H1 (cell line): Measurements from ENCODE around the gene UVRAG. TPM values are rescaled to one million over a fixed set of nuclear protein-coding genes. Genes with fewer than 3 reads are reported as not detected.

Source experiments
- CTCF ChIA-PET: fragments of 300-600 bp; sonication (Branson Sonifier 250); formaldehyde crosslinking; loops from one replicate; lab custom pipeline; 2021; ENCODE audit not compliant: partially characterized antibody; lab: Charles Lee
- POLR2A ChIA-PET: fragments of 300-600 bp; sonication (Branson Sonifier 250); formaldehyde crosslinking; loops from one replicate; lab custom pipeline; 2021; ENCODE audit warnings: inconsistent platforms; ENCODE audit not compliant: partially characterized antibody; lab: Charles Lee
- DNase-seq, 2 experiments: peaks; one replicate each; pipeline versions ENCODE4 v3.0.0 to v3.0.0-alpha.2; 2010 to 2022; ENCODE audit warnings: low spot score in 2 of 2, low read depth in 1 of 2, mixed read lengths in 1 of 2
- FAIRE-seq: peaks from 2 replicates; lab custom pipeline; 2011; peaks lifted over from hg19 to GRCh38; lab: Jason Lieb, UNC
- H2AFZ ChIP-seq: 2 replicates; pipeline ENCODE4 v1.8.1; 2012; ENCODE audit warnings: low read length, inconsistent platforms
- H2AK5ac ChIP-seq: 2 replicates; pipeline ENCODE4 v1.6.1; 2013; ENCODE audit warnings: low read depth, low read length
- H2BK120ac ChIP-seq: replicated peaks from 2 replicates; pipeline ENCODE3; 2013; ENCODE audit warnings: low read depth, low read length, inconsistent platforms
- H2BK12ac ChIP-seq: 2 replicates; pipeline ENCODE4 v1.6.1; 2013; ENCODE audit warnings: low read depth, low read length
- H2BK15ac ChIP-seq: 2 replicates; pipeline ENCODE4 v1.6.1; 2013; ENCODE audit warnings: low read length
- H2BK20ac ChIP-seq: 2 replicates; pipeline ENCODE4 v1.6.1; 2013; ENCODE audit warnings: low read length
- H2BK5ac ChIP-seq: 2 replicates; pipeline ENCODE4 v1.6.1; 2013; ENCODE audit warnings: low read depth, low read length
- H3K14ac ChIP-seq: 2 replicates; pipeline ENCODE4 v1.6.1; 2013; ENCODE audit warnings: inconsistent platforms; ENCODE audit not compliant: insufficient read length
- H3K18ac ChIP-seq: 2 replicates; pipeline ENCODE4 v1.6.1; 2013; ENCODE audit warnings: low read length; ENCODE audit errors: extremely low read depth
- H3K23ac ChIP-seq: 2 replicates; pipeline ENCODE4 v1.6.1; 2013; ENCODE audit warnings: inconsistent platforms; ENCODE audit not compliant: insufficient read length
- H3K23me2 ChIP-seq: 2 replicates; pipeline ENCODE4 v1.6.1; 2013; ENCODE audit warnings: low read depth, low read length
- H3K27ac ChIP-seq: 2 replicates; pipeline ENCODE4 v1.6.1; 2011; ENCODE audit warnings: low read depth, low read length, inconsistent platforms
- H3K27me3 ChIP-seq, 4 experiments: replicated peaks in 1 of 4; 1 replicate in 1 of 4; 2 replicates in 3 of 4; pipeline versions ENCODE4 v1.6.1 to v1.8.1; 2011 to 2013; ENCODE audit warnings: low read length in 3 of 4, mild to moderate bottlenecking in 3 of 4, inconsistent platforms in 2 of 4, mixed read lengths in 2 of 4, moderate library complexity in 1 of 4; ENCODE audit not compliant: control insufficient read depth in 3 of 4, insufficient read depth in 3 of 4; ENCODE audit errors: extremely low read depth in 1 of 4
- H3K36me3 ChIP-seq, 4 experiments: 2 replicates each; pipeline versions ENCODE4 v1.6.1 to v1.8.1; 2011 to 2013; ENCODE audit warnings: mild to moderate bottlenecking in 4 of 4, low read length in 3 of 4, moderate library complexity in 2 of 4, control low read depth in 1 of 4, inconsistent platforms in 1 of 4; ENCODE audit not compliant: insufficient read depth in 4 of 4, control insufficient read depth in 2 of 4
- H3K4ac ChIP-seq: replicated peaks from 2 replicates; pipeline ENCODE3; 2013; ENCODE audit warnings: low read length, low read depth, mixed read lengths, inconsistent platforms; ENCODE audit not compliant: insufficient read length
- H3K4me1 ChIP-seq, 4 experiments: replicated peaks in 1 of 4; 1 replicate in 1 of 4; 2 replicates in 3 of 4; pipeline versions ENCODE4 v1.6.1 to v1.8.1; 2011 to 2013; ENCODE audit warnings: low read length in 3 of 4, inconsistent platforms in 2 of 4, mixed read lengths in 1 of 4; ENCODE audit not compliant: insufficient read depth in 4 of 4, control insufficient read depth in 3 of 4
- H3K4me2 ChIP-seq, 2 experiments: 2 replicates each; pipeline versions ENCODE4 v1.6.1 to v1.8.1; 2011 to 2013; ENCODE audit warnings: low read depth in 2 of 2, low read length in 2 of 2, control low read depth in 1 of 2, inconsistent platforms in 1 of 2, mild to moderate bottlenecking in 1 of 2; ENCODE audit not compliant: insufficient read depth in 1 of 2
- H3K4me3 ChIP-seq, 4 experiments: fragments of 200-600, 300-600 bp in 1 of 4; sonication (generic), shearing (Covaris generic), sonication (Bioruptor Twin) in 1 of 4; 2 replicates each; pipeline versions ENCODE4 v1.5.1 to v1.8.1; 2011 to 2016; ENCODE audit warnings: low read length in 4 of 4, low read depth in 3 of 4, control low read depth in 2 of 4, inconsistent platforms in 2 of 4, mild to moderate bottlenecking in 2 of 4, mixed read lengths in 1 of 4, moderate library complexity in 1 of 4; ENCODE audit not compliant: insufficient read depth in 2 of 4; ENCODE audit errors: extremely low read depth in 1 of 4
- H3K56ac ChIP-seq: replicated peaks from 2 replicates; pipeline ENCODE3; 2013; ENCODE audit warnings: low read depth, mild to moderate bottlenecking, mixed read lengths, low read length, inconsistent platforms; ENCODE audit not compliant: insufficient read length
- H3K79me1 ChIP-seq: 2 replicates; pipeline ENCODE4 v1.6.1; 2013; ENCODE audit warnings: low read depth, low read length, control low read depth
- H3K79me2 ChIP-seq, 2 experiments: 2 replicates each; pipeline versions ENCODE4 v1.6.1 to v1.8.1; 2012 to 2013; ENCODE audit warnings: low read length in 2 of 2, mild to moderate bottlenecking in 2 of 2, inconsistent platforms in 1 of 2; ENCODE audit not compliant: insufficient read depth in 2 of 2, control insufficient read depth in 1 of 2
- H3K9ac ChIP-seq, 4 experiments: replicated peaks in 1 of 4; 1 replicate in 1 of 4; 2 replicates in 3 of 4; pipeline versions ENCODE4 v1.6.1 to v1.8.1; 2011 to 2013; ENCODE audit warnings: low read depth in 3 of 4, low read length in 3 of 4, control low read depth in 2 of 4, mild to moderate bottlenecking in 2 of 4, moderate library complexity in 2 of 4, inconsistent platforms in 1 of 4; ENCODE audit errors: extremely low read depth in 1 of 4
- H3K9me3 ChIP-seq, 2 experiments: 2 replicates each; pipeline versions ENCODE4 v1.6.1 to v1.8.1; 2012 to 2013; ENCODE audit warnings: mild to moderate bottlenecking in 2 of 2, moderate library complexity in 2 of 2, control low read depth in 1 of 2, inconsistent platforms in 1 of 2, low read depth in 1 of 2, low read length in 1 of 2, mixed read lengths in 1 of 2; ENCODE audit not compliant: insufficient read depth in 2 of 2
- H4K20me1 ChIP-seq, 2 experiments: replicated peaks in 1 of 2; 2 replicates each; pipeline versions ENCODE3 to v1.8.1; 2011 to 2013; ENCODE audit warnings: inconsistent platforms in 2 of 2, low read length in 2 of 2, mild to moderate bottlenecking in 1 of 2; ENCODE audit not compliant: insufficient read depth in 2 of 2, control insufficient read depth in 1 of 2
- H4K5ac ChIP-seq: 2 replicates; pipeline ENCODE4 v1.6.1; 2013; ENCODE audit warnings: low read length, low read depth, mixed read lengths, inconsistent platforms; ENCODE audit not compliant: insufficient read length
- H4K8ac ChIP-seq: 2 replicates; pipeline ENCODE4 v1.8.0; 2013; ENCODE audit warnings: mild to moderate bottlenecking, moderate library complexity, low read length, inconsistent platforms; ENCODE audit not compliant: insufficient read depth; ENCODE audit errors: extremely low read depth
- H4K91ac ChIP-seq: replicated peaks from 2 replicates; pipeline ENCODE3; 2013; ENCODE audit warnings: low read length, mixed read lengths, inconsistent platforms; ENCODE audit not compliant: insufficient read length
- JUN ChIP-seq: IDR thresholded peaks from 2 replicates; pipeline ENCODE4 v1.6.1; 2011; ENCODE audit warnings: low read depth, mild to moderate bottlenecking, improper control_type of control experiment, low read length
- WGBS, 2 experiments: shearing (Covaris generic) in 1 of 2; methylation state at CpG; one replicate each; pipeline versions ENCODE4 v1.1.6 to v1.1.7; 2013 to 2015; ENCODE audit warnings: low lambda C conversion rate in 2 of 2, mixed read lengths in 2 of 2, inconsistent platforms in 1 of 2, low coverage in 1 of 2, missing lambda C conversion rate in 1 of 2; ENCODE audit not compliant: insufficient replicate concordance in 2 of 2, insufficient coverage in 1 of 2, insufficient read length in 1 of 2; ENCODE audit errors: extremely low coverage in 1 of 2, missing lambda C conversion rate in 1 of 2; 5-methylcytosine and 5-hydroxymethylcytosine counted together
- polyA plus RNA-seq, 7 experiments: library from polyadenylated mRNA; depleted of rRNA in 3 of 7; stranded (reverse) in 5 of 7; unstranded in 2 of 7; fragments of >200 nt in 5 of 7; fragments of 200-250 nt in 2 of 7; gene quantifications; 1 replicate in 5 of 7; 2 replicates in 1 of 7; 4 replicates in 1 of 7; pipeline versions ENCODE4 v1.2.1 to v1.2.3, GENCODE V29; 2011 to 2013; ENCODE audit warnings: missing spikeins in 2 of 7, mixed read lengths in 2 of 7
- total RNA-seq: library from RNA; stranded (reverse); fragmentation: NEBNext Ultra II Directional; extraction: Animal tissue kit (Norgen Biotek cat#: 25700); gene quantifications from 2 replicates; pipeline ENCODE4 v1.2.1, GENCODE V29; 2021

UVRAG gene
- total and polyA plus RNA-seq, 2 of the 8 experiments (the other 6 are each of a cell fraction or from before 2014, with no cell fraction given), result 5.5 to 14.7 TPM

GRCh38 chr11:76170468-76170867 is 355.5 kb downstream of the UVRAG start:
- H3K4me1 ChIP-seq, result peaks cover 0 to 3% (median under 1%) of the 10 kb centered on the region in 4 experiments; a peak in 3 of 7 replicates
- no peak overlapping the region for H2AFZ ChIP-seq
- H4K8ac ChIP-seq, result no peak overlapping the region
- H2AK5ac ChIP-seq, result no peak overlapping the region
- no peak overlapping the region for H2BK5ac ChIP-seq
- no peak overlapping the region for H4K5ac ChIP-seq
- H4K20me1 ChIP-seq, result peaks cover 0 to 1% of the 10 kb centered on the region in 2 experiments
- ChIA-PET CTCF (interaction anchor here (1.4 kb wide), 1 partner anchor 17 kb away, joined by 6 read pairs; no protein-coding TSS in a partner anchor), POLR2A (interaction anchor here (0.6 kb wide), 1 partner anchor 43 kb away, joined by 3 read pairs; no protein-coding TSS in a partner anchor)
- H3K4me3 ChIP-seq, result no peak overlapping the region
- no peak overlapping the region for H2BK12ac ChIP-seq
- peaks cover 2% of the 10 kb centered on the region; the same call in 1 of the 2 replicates for H3K23me2 ChIP-seq
- H3K23ac ChIP-seq, result no peak overlapping the region
- no peak for TF ChIP-seq JUN
- no peak overlapping the region for H2BK15ac ChIP-seq
- H3K27ac ChIP-seq, result no peak overlapping the region
- no peak overlapping the region for H2BK20ac ChIP-seq
- H3K27me3 ChIP-seq, result peaks cover 5 to 36% (median 22%) of the 10 kb centered on the region in 4 experiments
- no peak overlapping the region for H3K18ac ChIP-seq
- 72% methylated on average over 4 of the region's 4 CpGs; no CpG with 5 or more reads in 1 of the 2 experiments for WGBS, 2 experiments
- DNase-seq (no peak), FAIRE-seq (no peak)
- no peaks in the 10 kb centered on the region for H3K36me3 ChIP-seq
- H3K4ac ChIP-seq, result no peak overlapping the region
- H4K91ac ChIP-seq, result no peak overlapping the region
- H3K9ac ChIP-seq, result no peak overlapping the region
- H2BK120ac ChIP-seq, result no peak overlapping the region
- no peak overlapping the region for H3K14ac ChIP-seq
- H3K9me3 ChIP-seq, result no peaks in the 10 kb centered on the region
- no peak overlapping the region for H3K4me2 ChIP-seq
- H3K79me2 ChIP-seq, result no peaks in the 10 kb centered on the region
- H3K79me1 ChIP-seq, result no peaks in the 10 kb centered on the region
- no peak overlapping the region for H3K56ac ChIP-seq
